GM10248 (cell line): ENCODE data around the gene VSIG10.

Source experiments
- CTCF ChIA-PET: fragments of 300-600 bp; sonication (Branson Sonifier 250); formaldehyde crosslinking; extraction: SDS; loops from one replicate; lab custom pipeline; 2021; ENCODE audit warnings: antibody characterized with exemption; lab: Yijun Ruan, JAX
- POLR2A ChIA-PET: fragments of 350-650 bp; sonication (Branson Sonifier 250); formaldehyde crosslinking; extraction: SDS; loops from one replicate; lab custom pipeline; 2020; ENCODE audit warnings: antibody characterized with exemption; lab: Yijun Ruan, JAX
- DNase-seq: peaks from one replicate; pipeline ENCODE4 v3.0.0; 2012; ENCODE audit errors: extremely low spot score
- CTCF ChIP-seq: IDR thresholded peaks from 2 replicates; pipeline ENCODE4 v1.5.1; 2012; ENCODE audit warnings: mild to moderate bottlenecking, low read depth; ENCODE audit errors: extremely low read depth, missing control alignments, control extremely low read depth

The VSIG10 gene

GRCh38 chr12:118064608-118065007, 39.2 kb downstream of the VSIG10 start:
- TF ChIP-seq CTCF, result peak; percentile 19
- no peak for DNase-seq
- ChIA-PET CTCF (interaction anchor here (0.8 to 6.9 kb wide), 23 partner anchors 9 to 312 kb away, joined by 3 to 73 read pairs (median 4); partner anchors contain the start of gene SUDS3), POLR2A (interaction anchor here (0.6 kb wide), 1 partner anchor 31 kb away, joined by 4 read pairs; no protein-coding TSS in a partner anchor)

- no peak for TF ChIP-seq CTCF
These were observed 40.0 kb downstream of the VSIG10 start for GRCh38 chr12:118063576-118064391.

GRCh38 chr12:118061873-118062843, 41.7 kb downstream of the VSIG10 start:
- ChIA-PET CTCF (interaction anchor here (1.7 to 3.7 kb wide), 2 partner anchors 14 to 187 kb away, joined by 6 to 18 read pairs; no protein-coding TSS in a partner anchor), POLR2A (interaction anchor here (1.0 kb wide), 1 partner anchor 73 kb away, joined by 3 read pairs; the partner anchor contains the start of gene PEBP1)
- TF ChIP-seq CTCF, result no peak
- DNase-seq, result peak; percentile 50

More at GRCh38 chr12:118063576-118064391, 40.0 kb downstream of the VSIG10 start:
- ChIA-PET POLR2A (interaction anchor here (0.6 kb wide), 1 partner anchor 30 kb away, joined by 4 read pairs; no protein-coding TSS in a partner anchor), CTCF (interaction anchor here (0.7 to 6.9 kb wide), 22 partner anchors 8 to 312 kb away, joined by 3 to 73 read pairs (median 4); partner anchors contain the start of gene SUDS3)
- no peak for DNase-seq

DNA sequence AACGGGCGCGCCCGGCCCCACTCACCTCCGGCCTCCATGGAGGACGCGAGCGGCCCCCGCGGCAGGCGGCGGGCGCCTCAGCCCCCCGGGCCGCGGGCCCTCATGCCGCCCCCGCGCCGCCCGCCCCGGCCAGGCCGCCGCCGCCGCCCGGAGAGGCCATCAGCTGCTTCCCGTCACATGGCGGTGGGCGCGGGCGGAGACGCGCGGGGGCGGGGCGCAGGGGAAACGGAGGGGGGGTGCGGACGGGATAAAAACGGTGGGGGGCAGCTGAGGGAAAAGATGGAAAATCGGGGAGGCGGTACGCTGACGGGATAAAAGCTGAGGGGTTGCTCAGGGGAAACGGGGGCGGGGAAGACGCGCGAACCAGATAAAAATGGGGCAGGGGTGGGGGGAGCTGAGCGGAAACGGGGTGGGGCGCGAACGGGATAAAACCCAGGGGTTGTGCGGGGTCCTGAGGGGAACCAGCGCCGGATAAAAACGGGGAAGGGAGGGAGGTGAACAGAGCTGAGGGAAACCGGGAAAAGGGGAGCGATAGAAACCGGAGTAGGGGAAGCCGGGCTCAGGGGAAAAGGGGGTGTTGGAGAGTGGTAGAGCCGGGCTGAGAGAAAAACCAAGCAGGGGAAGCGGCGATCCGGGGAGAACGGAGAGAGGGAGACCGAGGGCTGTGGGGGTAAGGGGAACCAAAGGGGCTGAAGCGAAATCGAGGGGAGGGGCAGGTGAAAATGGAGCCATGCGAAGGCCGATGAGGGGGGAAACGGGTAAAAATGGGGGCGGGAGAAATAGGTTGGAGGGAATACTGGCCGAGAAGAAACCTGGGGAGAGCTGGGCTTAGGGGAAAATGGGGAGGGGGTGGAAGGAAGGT, 42.6 kb downstream of the VSIG10 start, which contains the start of gene WSB2:
Gene WSB2 (minus strand): TSS at position 169 of the 862 bp plus-strand sequence. CDS start 131 bp downstream, at position 38.
- TF ChIP-seq CTCF, result no peak
- ChIA-PET CTCF (interaction anchor here (1.2 to 3.7 kb wide), 3 partner anchors 11 to 186 kb away, joined by 4 to 18 read pairs (median 6); no protein-coding TSS in a partner anchor), POLR2A (interaction anchor here (0.6 kb wide), 1 partner anchor 323 kb away, joined by 5 read pairs; no protein-coding TSS in a partner anchor)
- peak; percentile 79 for DNase-seq

- POLR2A ChIA-PET, result interaction anchor here (0.6 kb wide), 1 partner anchor 323 kb away, joined by 5 read pairs; no protein-coding TSS in a partner anchor
- no peak for DNase-seq
- CTCF ChIA-PET, result interaction anchor here (1.2 to 3.7 kb wide), 4 partner anchors 10 to 316 kb away, joined by 4 to 18 read pairs (median 6); partner anchors contain the start of gene SUDS3
- TF ChIP-seq CTCF, result no peak
These were observed 43.4 kb downstream of the VSIG10 start for GRCh38 chr12:118060301-118061010.
